OCI-LY3 (cell line): ENCODE data around the gene CNTN5.

Experiments used
- H2AFZ ChIP-seq: fragments of 200-600, 300-600 bp; shearing (Covaris generic); 2 replicates; pipeline ENCODE4 v1.6.0; 2014; ENCODE audit warnings: antibody characterized with exemption, low read depth, low read length
- H3K27ac ChIP-seq: fragments of 200-600, 300-600 bp; sonication (generic); 2 replicates; pipeline ENCODE4 v1.5.1; 2014; ENCODE audit warnings: mild to moderate bottlenecking, low read length, moderate library complexity, mixed read lengths
- H3K27me3 ChIP-seq: fragments of 200-600, 300-600 bp; sonication (generic); 2 replicates; pipeline ENCODE4 v1.6.1; 2014; ENCODE audit warnings: low read depth, low read length, mixed read lengths
- H3K36me3 ChIP-seq: fragments of 200-600, 300-600 bp; sonication (generic); replicated peaks from 2 replicates; pipeline ENCODE3; 2014; ENCODE audit warnings: low read depth, low read length, mixed read lengths
- H3K4me1 ChIP-seq: fragments of 300-600, 200-600 bp; sonication (generic); 2 replicates; pipeline ENCODE4 v1.6.1; 2014; ENCODE audit warnings: low read length, mixed read lengths
- H3K4me2 ChIP-seq: fragments of 200-600, 300-600 bp; sonication (generic); 2 replicates; pipeline ENCODE4 v1.6.1; 2014; ENCODE audit warnings: low read length, mixed read lengths
- H3K4me3 ChIP-seq: fragments of 300-600, 200-600 bp; sonication (generic); 2 replicates; pipeline ENCODE4 v1.5.1; 2014; ENCODE audit warnings: antibody characterized with exemption, mild to moderate bottlenecking, low read length, moderate library complexity
- H3K79me2 ChIP-seq: fragments of 300-600, 200-600 bp; shearing (Covaris generic); 2 replicates; pipeline ENCODE4 v1.6.1; 2014; ENCODE audit warnings: mild to moderate bottlenecking, low read length, mixed read lengths
- H3K9ac ChIP-seq: fragments of 300-600, 200-600 bp; shearing (Covaris generic); 2 replicates; pipeline ENCODE4 v1.6.0; 2014; ENCODE audit warnings: mild to moderate bottlenecking, low read length, moderate library complexity
- H3K9me3 ChIP-seq: fragments of 200-600, 300-600 bp; shearing (Covaris generic); 2 replicates; pipeline ENCODE4 v1.6.1; 2014; ENCODE audit warnings: low read length, mixed read lengths; ENCODE audit not compliant: insufficient read depth
- H4K20me1 ChIP-seq: fragments of 200-600, 300-600 bp; sonication (generic); 2 replicates; pipeline ENCODE4 v1.6.1; 2016; ENCODE audit warnings: low read length, mixed read lengths; ENCODE audit not compliant: insufficient read depth
- EZH2phosphoT487 ChIP-seq: fragments of 200-600 bp; shearing (Covaris generic); IDR thresholded peaks from 2 replicates; pipeline ENCODE4 v1.6.1; 2018; ENCODE audit warnings: antibody characterized with exemption, mixed run types, low read depth
- TF ChIP-seq, protein P1 (sequence below): fragments of 200-600, 300-600 bp; sonication (generic); IDR thresholded peaks from 2 replicates; pipeline ENCODE4 v1.5.1; 2014; ENCODE audit warnings: antibody characterized with exemption, low read length, low read depth

Gene CNTN5

DNA sequence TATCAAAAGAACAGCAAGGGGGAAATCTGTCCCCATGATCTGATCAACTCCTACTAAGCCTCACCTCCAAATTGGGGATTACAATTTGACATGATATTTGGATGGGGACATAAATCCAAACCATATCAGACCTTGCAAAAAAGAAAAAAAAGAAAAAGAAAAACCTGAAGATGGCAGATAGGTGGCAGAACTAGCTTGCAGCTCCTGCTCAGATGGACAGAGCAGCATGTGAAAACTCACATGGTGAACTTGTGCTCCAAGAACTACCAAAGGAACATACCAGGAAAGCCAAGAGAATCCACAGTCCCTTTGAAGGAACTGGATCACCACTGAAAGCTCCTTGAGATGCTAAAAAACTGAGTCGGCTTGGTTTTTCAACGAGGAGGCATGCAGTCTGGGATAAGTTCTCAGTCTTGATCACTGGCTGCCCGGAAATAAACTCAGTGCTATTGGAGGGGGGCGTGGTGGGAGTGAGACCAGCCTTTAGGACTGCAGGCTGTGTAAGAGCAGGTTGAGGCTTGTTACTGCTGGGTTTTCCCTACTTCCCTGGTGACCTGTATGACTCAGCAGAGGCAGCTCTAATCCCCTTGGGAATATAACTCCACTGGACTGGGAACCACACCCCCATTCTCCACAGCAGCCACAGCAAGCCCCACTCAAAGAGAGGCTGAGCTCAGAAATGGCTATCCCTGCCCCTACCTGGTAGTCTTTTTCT, 1308.0 kb downstream of the CNTN5 start:
- Histone ChIP-seq H3K9me3 (no peaks in the 10 kb centered on the region), H4K20me1 (no peaks in the 10 kb centered on the region), H3K9ac (no peak overlapping the region), H3K27me3 (no peaks in the 10 kb centered on the region), H2AFZ (no peak overlapping the region), H3K36me3 (no peaks in the 10 kb centered on the region), H3K79me2 (no peaks in the 10 kb centered on the region), H3K4me3 (no peak overlapping the region), H3K4me2 (no peak overlapping the region), H3K27ac (no peak overlapping the region), H3K4me1 (no peaks in the 10 kb centered on the region)
- TF ChIP-seq EZH2phosphoT487 = no peak

DNA sequence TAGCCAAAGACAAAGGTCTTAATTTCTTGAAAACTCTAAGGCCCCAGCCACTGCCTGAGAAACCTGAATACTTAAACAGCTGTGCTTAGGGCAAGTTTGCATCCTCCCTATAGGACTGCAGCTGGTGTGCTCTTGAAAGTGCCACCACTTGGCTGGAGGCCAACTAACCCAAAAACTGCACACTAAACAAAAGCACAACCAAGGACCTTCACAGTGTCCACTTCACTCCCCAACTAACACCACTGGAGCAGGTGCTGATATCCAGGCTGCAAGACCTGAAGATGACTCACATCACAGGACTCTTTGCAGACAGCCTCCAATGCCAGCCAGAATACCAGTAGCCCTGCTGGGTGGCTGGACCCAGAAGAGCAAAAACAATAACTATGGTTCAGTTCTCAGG, 1308.6 kb downstream of the CNTN5 start:
- Histone ChIP-seq H3K9me3 (no peaks in the 10 kb centered on the region), H3K4me1 (no peaks in the 10 kb centered on the region), H3K9ac (no peak overlapping the region), H3K27me3 (no peaks in the 10 kb centered on the region), H3K4me3 (no peak overlapping the region), H3K79me2 (no peaks in the 10 kb centered on the region), H3K36me3 (no peaks in the 10 kb centered on the region), H3K4me2 (no peak overlapping the region), H2AFZ (no peak overlapping the region), H4K20me1 (no peaks in the 10 kb centered on the region), H3K27ac (no peak overlapping the region)
- TF ChIP-seq, protein P1, sequence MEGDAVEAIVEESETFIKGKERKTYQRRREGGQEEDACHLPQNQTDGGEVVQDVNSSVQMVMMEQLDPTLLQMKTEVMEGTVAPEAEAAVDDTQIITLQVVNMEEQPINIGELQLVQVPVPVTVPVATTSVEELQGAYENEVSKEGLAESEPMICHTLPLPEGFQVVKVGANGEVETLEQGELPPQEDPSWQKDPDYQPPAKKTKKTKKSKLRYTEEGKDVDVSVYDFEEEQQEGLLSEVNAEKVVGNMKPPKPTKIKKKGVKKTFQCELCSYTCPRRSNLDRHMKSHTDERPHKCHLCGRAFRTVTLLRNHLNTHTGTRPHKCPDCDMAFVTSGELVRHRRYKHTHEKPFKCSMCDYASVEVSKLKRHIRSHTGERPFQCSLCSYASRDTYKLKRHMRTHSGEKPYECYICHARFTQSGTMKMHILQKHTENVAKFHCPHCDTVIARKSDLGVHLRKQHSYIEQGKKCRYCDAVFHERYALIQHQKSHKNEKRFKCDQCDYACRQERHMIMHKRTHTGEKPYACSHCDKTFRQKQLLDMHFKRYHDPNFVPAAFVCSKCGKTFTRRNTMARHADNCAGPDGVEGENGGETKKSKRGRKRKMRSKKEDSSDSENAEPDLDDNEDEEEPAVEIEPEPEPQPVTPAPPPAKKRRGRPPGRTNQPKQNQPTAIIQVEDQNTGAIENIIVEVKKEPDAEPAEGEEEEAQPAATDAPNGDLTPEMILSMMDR = no peak
- no peak for TF ChIP-seq EZH2phosphoT487

DNA sequence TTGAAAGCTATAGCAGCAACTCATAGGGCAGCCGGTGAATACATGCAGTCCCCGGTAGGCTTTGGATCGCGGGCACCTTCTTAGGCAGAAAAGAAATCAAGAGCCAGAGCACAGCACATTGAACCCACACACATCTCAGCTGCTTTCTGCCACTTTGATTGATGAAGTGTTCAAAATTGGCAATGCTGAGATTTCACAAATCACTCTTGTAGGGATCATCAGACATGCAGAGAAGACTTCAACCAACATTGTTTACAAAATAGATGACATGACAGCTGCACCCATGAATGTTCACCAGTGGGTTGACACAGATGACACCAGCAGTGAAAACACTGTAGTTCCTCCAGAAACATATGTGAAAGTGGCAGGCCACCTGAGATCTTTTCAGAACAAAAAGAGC, 1316.1 kb downstream of the CNTN5 start:
- no peaks in the 10 kb centered on the region for H3K4me1 ChIP-seq
- no peak overlapping the region for H2AFZ ChIP-seq
- no peak overlapping the region for H3K4me2 ChIP-seq
- no peaks in the 10 kb centered on the region for H3K27me3 ChIP-seq
- TF ChIP-seq EZH2phosphoT487 = no peak
- TF ChIP-seq, protein P1 = no peak
- no peak overlapping the region for H3K4me3 ChIP-seq
- H3K27ac ChIP-seq = no peak overlapping the region
- H3K9ac ChIP-seq = no peak overlapping the region
- no peaks in the 10 kb centered on the region for H3K9me3 ChIP-seq
- no peaks in the 10 kb centered on the region for H3K36me3 ChIP-seq
- no peaks in the 10 kb centered on the region for H4K20me1 ChIP-seq
- H3K79me2 ChIP-seq = no peaks in the 10 kb centered on the region

DNA sequence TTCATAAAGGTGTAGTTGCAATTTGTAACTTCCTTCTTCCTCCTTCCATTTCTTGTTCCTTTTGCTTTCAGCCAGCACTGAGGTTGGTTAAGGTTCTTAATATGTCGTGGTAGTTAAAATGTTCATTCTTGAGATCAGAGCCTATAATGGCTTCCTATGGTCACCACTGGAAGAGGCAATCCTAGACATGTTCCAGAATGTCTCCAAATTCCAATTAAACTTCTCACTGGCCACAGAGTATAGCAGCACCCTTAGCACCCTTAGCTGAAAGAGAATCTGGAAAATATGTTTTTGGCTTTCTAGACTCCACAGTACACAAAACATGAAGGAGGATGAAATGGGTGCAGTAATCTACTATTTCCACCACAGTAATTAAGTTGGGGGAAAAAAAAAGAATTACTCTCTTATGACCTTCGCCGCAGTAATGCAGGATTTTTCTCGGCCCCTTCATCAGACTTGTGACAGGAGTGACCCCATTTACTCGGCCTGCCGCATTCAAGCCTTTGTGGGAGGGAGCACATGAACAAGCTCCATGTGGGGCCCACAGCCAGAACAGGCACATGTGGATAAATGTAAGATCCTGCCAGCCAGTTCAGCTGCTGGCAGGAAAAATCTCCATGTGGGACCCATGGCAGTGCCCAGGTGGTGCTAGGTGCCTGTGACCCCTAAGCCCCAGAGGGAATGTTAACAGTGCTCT, 1317.5 kb downstream of the CNTN5 start:
- no peak for TF ChIP-seq EZH2phosphoT487
- TF ChIP-seq, protein P1 = no peak
- Histone ChIP-seq H4K20me1 (no peaks in the 10 kb centered on the region), H3K9ac (no peak overlapping the region), H3K27ac (no peak overlapping the region), H3K4me2 (no peak overlapping the region), H3K9me3 (no peaks in the 10 kb centered on the region), H3K79me2 (no peaks in the 10 kb centered on the region), H3K36me3 (no peaks in the 10 kb centered on the region), H3K4me1 (no peaks in the 10 kb centered on the region), H3K27me3 (no peaks in the 10 kb centered on the region), H3K4me3 (no peak overlapping the region), H2AFZ (no peak overlapping the region)
